Measurements from ENCODE around the gene CMTM4.

GRCh38 chr16:66676599-66676998 is 19.9 kb downstream of the CMTM4 start:
- TF ChIP-seq, protein P1, sequence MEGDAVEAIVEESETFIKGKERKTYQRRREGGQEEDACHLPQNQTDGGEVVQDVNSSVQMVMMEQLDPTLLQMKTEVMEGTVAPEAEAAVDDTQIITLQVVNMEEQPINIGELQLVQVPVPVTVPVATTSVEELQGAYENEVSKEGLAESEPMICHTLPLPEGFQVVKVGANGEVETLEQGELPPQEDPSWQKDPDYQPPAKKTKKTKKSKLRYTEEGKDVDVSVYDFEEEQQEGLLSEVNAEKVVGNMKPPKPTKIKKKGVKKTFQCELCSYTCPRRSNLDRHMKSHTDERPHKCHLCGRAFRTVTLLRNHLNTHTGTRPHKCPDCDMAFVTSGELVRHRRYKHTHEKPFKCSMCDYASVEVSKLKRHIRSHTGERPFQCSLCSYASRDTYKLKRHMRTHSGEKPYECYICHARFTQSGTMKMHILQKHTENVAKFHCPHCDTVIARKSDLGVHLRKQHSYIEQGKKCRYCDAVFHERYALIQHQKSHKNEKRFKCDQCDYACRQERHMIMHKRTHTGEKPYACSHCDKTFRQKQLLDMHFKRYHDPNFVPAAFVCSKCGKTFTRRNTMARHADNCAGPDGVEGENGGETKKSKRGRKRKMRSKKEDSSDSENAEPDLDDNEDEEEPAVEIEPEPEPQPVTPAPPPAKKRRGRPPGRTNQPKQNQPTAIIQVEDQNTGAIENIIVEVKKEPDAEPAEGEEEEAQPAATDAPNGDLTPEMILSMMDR (conservative IDR thresholded peaks at IDR 0.05): no peak
- TF ChIP-seq ZFX (IDR thresholded peaks at IDR 0.05): no peak
